Endometrial microvascular endothelial cells (primary cell): ENCODE results near the gene PLIN5. TPM values are rescaled to one million over a fixed set of nuclear protein-coding genes. Genes with fewer than 3 reads are reported as not detected.

Experiments
- in situ Hi-C: cut with HindIII; loops from 2 replicates; pipeline ENCODE4 v1.10.0; 2017; ENCODE audit warnings: low sequenced_read_pairs, low pct_unique_long_range_greater_than_20kb; ENCODE audit errors: inconsistent ontology term
- total RNA-seq: library from RNA; depleted of rRNA; stranded (reverse); fragments of >200 nt; gene quantifications from one replicate; pipeline ENCODE4 v1.2.3, GENCODE V29; 2015; ENCODE audit errors: inconsistent ontology term

Gene PLIN5
- total RNA-seq, 1 donor from 2014 or later, result not detected

DNA sequence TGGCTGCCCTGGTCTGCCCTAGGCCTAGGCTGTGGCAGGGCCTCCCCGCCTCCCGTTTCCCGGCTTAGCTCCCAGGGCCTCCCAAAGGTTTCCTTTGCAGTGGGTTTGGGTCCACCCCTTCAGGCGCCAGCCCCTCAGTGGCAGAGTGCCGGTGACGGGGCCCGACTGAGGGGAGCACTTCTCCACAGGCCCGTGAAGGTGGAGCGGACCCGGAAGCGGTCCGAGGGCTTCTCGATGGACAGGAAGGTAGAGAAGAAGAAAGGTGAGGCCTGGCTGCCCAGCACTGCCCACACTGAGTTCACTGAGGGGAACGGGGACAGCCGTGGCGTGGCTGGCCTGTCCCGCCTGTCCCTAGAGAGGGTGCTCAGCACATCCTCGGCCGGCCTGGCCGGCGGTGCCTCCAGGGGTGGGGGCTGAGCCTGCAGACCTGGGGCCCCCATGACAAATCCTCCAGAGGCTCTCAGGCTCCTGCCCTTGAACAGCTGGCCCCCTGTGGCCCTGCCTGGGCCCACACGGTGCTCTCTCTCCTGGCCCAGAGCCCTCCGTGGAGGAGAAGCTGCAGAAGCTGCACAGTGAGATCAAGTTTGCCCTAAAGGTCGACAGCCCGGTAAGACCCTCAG, 37.1 kb downstream of the PLIN5 start:
- in situ Hi-C loops, result no loop called here

GRCh38 chr19:4496304-4496703, 38.7 kb downstream of the PLIN5 start:
- in situ Hi-C loops, result no loop called here

DNA sequence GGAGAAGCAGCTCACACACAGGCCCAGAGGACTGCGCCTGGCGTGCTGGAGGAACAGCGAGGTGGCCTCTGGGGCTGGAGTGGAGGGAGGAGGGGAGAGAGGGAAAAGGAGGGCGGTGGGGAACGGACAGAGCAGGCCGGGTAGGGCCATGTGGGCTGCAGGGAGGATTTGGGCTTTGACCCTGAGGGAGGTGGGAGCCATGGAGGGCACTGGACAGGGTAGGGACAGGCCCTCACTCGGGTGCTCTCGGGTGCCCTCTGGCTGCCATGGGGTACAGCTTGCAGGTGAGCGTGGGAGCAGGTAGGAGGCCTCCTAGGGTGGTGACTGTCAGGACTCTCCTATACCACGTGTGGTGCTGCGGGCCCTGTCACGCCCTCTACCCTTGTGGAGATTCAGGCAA, 39.6 kb downstream of the PLIN5 start:
- in situ Hi-C loops, result no loop called here

DNA sequence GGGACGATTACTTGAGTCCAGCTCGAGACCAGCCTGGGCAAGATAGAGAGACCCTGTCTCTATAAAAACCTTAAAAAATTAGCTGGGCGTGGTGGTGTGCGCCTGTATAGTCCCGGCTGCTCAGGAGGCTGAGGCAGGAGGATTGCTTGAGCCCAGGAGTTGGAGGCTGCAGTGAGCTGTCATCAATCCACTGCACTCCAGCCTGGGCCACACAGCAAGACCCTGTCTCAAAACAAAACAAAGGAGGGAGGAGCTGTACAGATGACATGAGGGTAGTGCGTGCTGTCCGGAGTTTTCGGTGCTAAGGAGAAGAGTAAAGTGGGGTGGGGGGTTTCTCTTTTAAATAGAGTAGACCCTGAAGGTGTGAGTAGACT, 40.3 kb downstream of the PLIN5 start:
- in situ Hi-C loops, result no loop called here

DNA sequence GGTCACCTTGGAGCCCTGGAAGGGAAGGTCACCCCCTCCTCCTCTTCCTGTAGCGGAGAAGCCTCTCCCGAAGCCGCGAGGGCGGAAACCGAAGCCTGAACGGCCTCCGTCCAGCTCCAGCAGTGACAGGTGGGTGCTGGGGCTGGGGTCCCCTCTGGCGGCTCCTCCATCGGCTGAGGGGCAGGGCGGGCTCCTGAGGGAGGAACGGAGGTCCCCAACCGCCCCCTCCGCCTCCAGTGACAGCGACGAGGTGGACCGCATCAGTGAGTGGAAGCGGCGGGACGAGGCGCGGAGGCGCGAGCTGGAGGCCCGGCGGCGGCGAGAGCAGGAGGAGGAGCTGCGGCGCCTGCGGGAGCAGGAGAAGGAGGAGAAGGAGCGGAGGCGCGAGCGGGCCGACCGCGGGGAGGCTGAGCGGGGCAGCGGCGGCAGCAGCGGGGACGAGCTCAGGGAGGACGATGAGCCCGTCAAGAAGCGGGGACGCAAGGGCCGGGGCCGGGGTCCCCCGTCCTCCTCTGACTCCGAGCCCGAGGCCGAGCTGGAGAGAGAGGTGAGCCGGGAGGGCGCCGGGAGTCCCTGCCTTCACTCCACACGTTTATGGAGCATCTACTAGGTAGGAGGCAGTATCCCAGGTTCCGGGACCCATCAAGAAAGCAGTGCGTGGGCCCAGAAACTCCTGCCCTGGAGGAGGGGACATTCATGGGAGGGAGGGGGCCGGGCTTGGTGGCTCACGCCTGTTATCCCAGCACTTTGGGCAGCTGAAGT, 40.9 kb downstream of the PLIN5 start:
- in situ Hi-C loops, result no loop called here

DNA sequence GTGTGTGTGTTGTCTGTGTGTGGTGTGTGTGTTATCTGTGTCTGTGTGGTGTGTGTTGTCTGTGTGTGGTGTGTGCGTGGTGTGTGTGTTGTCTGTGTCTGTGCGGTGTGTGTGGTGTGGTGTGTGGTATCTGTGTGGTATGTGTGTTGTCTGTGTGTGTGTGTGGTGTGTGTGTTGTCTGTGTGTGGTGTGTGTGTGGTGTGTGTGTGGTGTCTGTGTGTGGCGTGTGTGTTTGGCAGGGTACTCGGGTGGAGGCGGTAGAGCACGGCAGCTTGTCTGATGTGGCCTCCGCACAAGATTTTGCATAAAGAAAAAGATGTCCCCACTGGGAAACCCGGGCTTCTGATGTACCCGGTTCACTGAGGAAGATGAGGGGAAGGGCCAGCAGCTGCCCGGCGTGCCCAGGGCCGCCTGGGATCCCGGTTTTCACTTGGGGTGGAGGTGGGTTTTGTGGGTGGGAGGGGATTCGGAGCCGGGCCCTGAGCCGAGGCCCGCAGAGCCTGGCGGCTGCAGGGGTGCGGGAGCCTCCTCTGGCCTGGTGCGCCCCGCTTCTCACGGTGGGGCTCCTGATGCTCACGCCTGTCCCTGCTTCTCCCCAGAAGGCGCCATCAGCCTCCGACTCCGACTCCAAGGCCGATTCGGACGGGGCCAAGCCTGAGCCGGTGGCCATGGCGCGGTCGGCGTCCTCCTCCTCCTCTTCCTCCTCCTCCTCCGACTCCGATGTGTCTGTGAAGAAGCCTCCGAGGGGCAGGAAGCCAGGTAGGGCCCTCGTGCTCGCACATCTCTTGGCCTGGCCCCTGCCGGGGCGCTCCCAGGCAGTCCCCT, 41.7 kb downstream of the PLIN5 start:
- in situ Hi-C loops, result no loop called here

GRCh38 chr19:4492337-4493103, 42.5 kb downstream of the PLIN5 start:
- in situ Hi-C loops, result no loop called here

DNA sequence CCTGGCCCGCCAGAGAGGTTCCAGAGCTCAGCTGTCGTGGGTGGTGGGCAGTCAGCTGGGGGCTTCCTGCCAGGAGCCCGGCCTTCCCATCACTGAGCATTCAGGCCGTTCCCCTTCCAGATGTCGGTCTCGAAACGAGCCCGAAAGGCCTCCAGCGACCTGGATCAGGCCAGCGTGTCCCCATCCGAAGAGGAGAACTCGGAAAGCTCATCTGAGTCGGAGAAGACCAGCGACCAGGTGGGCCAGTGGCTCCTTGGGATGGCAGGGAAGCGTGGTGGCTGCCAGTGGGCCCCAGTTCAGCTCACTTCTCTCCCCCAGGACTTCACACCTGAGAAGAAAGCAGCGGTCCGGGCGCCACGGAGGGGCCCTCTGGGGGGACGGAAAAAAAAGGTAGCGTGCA, 43.6 kb downstream of the PLIN5 start:
- in situ Hi-C loops, result no loop called here

DNA sequence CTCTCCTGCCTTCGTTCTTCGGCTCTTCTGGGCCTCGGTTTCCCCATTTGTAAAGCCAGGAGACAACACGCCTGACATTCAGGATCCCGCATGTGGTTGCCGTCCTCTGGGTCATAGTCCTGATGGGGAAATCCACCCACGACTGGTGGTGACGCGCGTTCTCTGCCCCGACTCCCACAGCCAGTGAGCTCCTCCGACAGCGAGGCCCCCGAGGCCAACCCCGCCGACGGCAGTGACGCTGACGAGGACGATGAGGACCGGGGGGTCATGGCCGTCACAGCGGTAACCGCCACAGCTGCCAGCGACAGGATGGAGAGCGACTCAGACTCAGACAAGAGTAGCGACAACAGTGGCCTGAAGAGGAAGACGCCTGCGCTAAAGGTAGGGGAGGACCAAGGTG, 46.5 kb downstream of the PLIN5 start:
- in situ Hi-C loops, result no loop called here

- in situ Hi-C loops, result no loop called here
Measured at GRCh38 chr19:4487572-4487971, 47.5 kb downstream of the PLIN5 start.

- in situ Hi-C loops, result no loop called here
Measured at GRCh38 chr19:4483385-4483784, 51.6 kb downstream of the PLIN5 start.

GRCh38 chr19:4482721-4483364, 52.2 kb downstream of the PLIN5 start:
- in situ Hi-C loops, result no loop called here

DNA sequence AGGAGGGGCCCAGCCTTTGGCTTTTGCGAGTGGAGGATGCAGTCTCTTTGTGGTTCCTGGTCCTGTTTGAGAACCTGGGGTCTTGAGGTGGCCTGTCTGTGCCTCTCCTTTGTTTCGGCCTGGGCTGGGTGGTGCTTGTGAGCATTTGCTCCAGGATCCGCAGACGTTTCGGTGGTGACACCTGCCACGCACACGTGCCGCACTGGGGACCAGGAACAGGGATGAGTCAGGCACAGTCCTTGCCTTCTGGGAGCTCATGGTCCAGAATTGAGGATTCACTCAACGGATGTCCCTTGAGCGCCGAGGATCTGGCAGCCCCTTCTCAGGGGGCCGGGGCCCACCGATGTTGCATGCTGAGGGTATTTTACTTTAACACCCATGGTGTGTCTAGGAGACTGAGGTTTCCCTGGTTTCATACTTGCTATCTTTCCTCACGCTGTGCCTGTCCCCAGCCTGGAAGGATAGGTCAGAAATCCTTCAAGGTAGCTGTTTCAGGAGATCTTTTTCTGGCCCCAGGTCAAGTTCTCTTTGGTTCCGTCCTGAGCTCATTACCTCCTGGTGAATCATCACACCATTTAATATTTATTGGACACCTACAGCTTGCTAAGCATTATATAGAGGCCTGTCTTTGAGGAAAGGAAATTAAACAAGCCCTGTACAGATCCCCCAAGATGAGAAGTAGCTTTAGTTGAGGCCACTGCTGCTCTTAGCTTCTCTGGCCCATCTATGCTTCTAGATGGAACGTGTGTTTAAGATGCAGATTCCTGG, 57.8 kb downstream of the PLIN5 start:
- in situ Hi-C loops, result no loop called here

GRCh38 chr19:4474514-4475022, 60.5 kb downstream of the PLIN5 start:
- in situ Hi-C loops, result no loop called here

- in situ Hi-C loops, result no loop called here
Measured at GRCh38 chr19:4473763-4474513, 61.1 kb downstream of the PLIN5 start.

DNA sequence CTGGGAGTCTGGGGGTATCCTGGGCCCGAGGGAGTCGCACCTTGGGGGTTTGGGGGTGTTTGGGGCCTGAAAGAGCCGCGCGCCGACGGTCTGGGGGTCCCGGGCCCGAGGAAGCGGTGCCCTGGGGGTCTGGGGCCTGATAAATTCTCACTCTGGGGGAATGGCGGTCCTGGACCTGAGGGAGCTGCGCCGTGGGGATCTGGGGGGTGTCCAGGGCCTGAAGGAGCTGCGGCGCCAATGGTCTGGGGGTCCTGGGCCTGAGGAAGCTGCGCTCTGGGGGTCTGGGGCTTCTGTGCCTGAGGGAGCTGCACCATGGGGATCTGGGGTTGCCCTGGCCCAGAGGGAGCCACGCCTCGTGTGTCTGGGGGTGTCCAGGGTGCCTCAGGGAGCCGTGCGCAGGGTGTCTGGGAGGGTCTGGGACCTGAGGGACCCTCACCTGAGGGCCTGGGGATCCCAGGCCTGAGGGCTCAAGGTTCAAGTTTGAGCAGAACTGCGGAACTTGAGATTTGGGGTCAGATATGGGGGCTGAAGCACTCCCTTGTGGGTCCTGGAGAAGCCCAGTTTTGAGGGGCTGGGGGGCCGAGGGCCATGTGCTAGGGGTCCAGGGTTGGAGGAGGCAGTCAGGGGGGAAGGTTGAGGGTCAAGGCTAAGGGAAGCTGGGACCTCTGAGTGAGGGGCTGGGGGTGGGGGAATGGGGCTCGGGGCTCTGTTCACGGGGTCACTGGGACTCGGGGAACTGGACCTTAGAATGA, 61.8 kb downstream of the PLIN5 start:
- in situ Hi-C loops, result no loop called here
